A673 (cell line): ENCODE data around the gene RNF8. TPM values are rescaled to one million over a fixed set of nuclear protein-coding genes. Genes with fewer than 3 reads are reported as not detected.
"Not testable (repeated sequence)": the region's sequence is repeated elsewhere in the genome, so short reads cannot be mapped to it uniquely, and the experiment has no call there.

Source experiments
- BruUV-seq: library from RNA; stranded (reverse); fragments of 400-500 nt; replicated peaks from 2 replicates; lab custom pipeline; 2021; lab: Mats Ljungman, UMichigan
- CTCF ChIA-PET: fragments of 300-600 bp; sonication (Branson Sonifier 250); formaldehyde crosslinking; loops from one replicate; lab custom pipeline; 2022; ENCODE audit warnings: antibody characterized with exemption; lab: Charles Lee
- POLR2A ChIA-PET: fragments of 300-600 bp; sonication (Branson Sonifier 250); formaldehyde crosslinking; loops from one replicate; lab custom pipeline; 2022; ENCODE audit warnings: antibody characterized with exemption; ENCODE audit not compliant: low non-redundant PET; lab: Charles Lee
- DNase-seq: peaks from one replicate; pipeline ENCODE4 v3.0.0-alpha.2; 2015; ENCODE audit warnings: low spot score
- H3K27ac ChIP-seq: fragments of 200-600 bp; sonication (generic); 2 replicates; pipeline ENCODE4 v1.5.1; 2016; ENCODE audit warnings: mixed run types, low read depth, mild to moderate bottlenecking, mixed read lengths, antibody characterized with exemption, low read length; ENCODE audit not compliant: poor library complexity, severe bottlenecking
- H3K27me3 ChIP-seq: fragments of 200-600 bp; sonication (generic); replicated peaks from 2 replicates; pipeline ENCODE4 v1.6.1; 2017; ENCODE audit warnings: mixed run types, low read depth, mild to moderate bottlenecking, mixed read lengths, antibody characterized with exemption, low read length; ENCODE audit not compliant: insufficient read depth, poor library complexity
- H3K36me3 ChIP-seq: fragments of 200-600 bp; sonication (generic); 2 replicates; pipeline ENCODE4 v1.6.1; 2016; ENCODE audit warnings: mixed run types, mild to moderate bottlenecking, mixed read lengths, antibody characterized with exemption, low read length; ENCODE audit not compliant: insufficient read depth, poor library complexity, severe bottlenecking
- H3K4me1 ChIP-seq: fragments of 200-600 bp; sonication (generic); 2 replicates; pipeline ENCODE4 v1.6.1; 2017; ENCODE audit warnings: mixed run types, mild to moderate bottlenecking, mixed read lengths, antibody characterized with exemption, low read length; ENCODE audit not compliant: insufficient read depth, poor library complexity, severe bottlenecking
- H3K4me3 ChIP-seq: fragments of 200-600 bp; sonication (generic); 2 replicates; pipeline ENCODE4 v1.5.1; 2016; ENCODE audit warnings: low read depth, mixed run types, mild to moderate bottlenecking, mixed read lengths, low read length; ENCODE audit not compliant: poor library complexity, severe bottlenecking
- H3K9me3 ChIP-seq: fragments of 200-600 bp; sonication (generic); 2 replicates; pipeline ENCODE4 v1.6.1; 2016; ENCODE audit warnings: mixed run types, low read depth, mild to moderate bottlenecking, mixed read lengths, antibody characterized with exemption, low read length; ENCODE audit not compliant: poor library complexity, severe bottlenecking
- EZH2 ChIP-seq: fragments of 200-600 bp; sonication (generic); IDR thresholded peaks from 2 replicates; pipeline ENCODE4 v1.6.1; 2017; ENCODE audit warnings: borderline replicate concordance, low read depth, mild to moderate bottlenecking, mixed read lengths, antibody characterized with exemption, low read length; ENCODE audit not compliant: poor library complexity, severe bottlenecking
- intact Hi-C: fragments of 100-400 bp; cut with micrococcal nuclease; formaldehyde crosslinking; loops from one replicate; pipeline ENCODE4 v1.10.0; 2022; ENCODE audit not compliant: unreplicated experiment
- total RNA-seq: library from RNA; stranded (reverse); gene quantifications from 2 replicates; pipeline ENCODE4 v1.2.3, GENCODE V29; 2021
- TF ChIP-seq, protein P1 (sequence below): fragments of 300-800, 200-600 bp; sonication (generic); conservative IDR thresholded peaks from 2 replicates; pipeline ENCODE4 v1.5.1; 2017; ENCODE audit warnings: low read depth, mild to moderate bottlenecking, antibody characterized with exemption, low read length, moderate library complexity, mixed read lengths

The RNF8 gene
- total RNA-seq, 1 experiment from 2014 or later, result 25.6 TPM

DNA sequence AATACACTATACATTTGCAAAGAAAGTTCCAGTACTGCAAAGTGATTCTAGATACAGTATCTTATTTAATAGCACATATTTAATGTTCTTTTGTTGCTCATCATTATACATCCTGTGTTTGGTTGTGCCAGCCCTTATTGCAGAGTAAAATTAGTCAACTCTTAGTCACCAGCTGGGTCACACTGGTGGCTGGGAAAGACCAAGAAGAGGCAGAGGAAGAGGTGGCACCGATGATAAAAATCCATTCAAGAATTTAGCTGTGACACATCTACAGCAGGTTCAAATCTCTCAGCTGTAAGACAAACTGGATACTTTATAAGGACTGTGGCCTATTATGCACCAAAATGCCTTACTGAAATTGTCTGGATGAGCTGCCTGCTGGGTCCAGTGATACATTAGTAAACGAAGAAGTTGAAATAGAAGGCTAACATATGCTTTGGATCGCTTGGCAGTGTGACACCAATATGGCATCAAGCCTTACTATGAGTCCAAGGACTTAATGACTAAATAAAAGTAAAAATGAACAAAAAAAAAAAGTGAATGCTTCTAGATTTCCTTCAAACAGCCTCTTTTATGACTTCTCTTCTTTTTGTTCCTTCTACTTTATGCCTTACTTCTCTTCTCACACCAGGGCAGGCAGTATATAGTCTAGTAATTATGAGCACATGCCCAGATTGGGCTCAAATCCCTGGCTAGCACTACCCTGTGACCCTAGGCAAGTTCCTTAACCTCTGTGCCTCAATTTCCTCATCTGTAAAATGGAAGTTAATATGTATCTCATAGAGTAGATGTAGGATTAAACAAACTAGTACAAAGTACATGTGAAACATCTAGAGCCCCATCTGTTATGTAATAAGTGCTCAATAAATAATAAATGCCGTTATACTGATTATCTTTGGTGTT is 29.4 kb upstream of the RNF8 start:
- Histone ChIP-seq H3K9me3 (no peaks in the 10 kb centered on the region), H3K36me3 (peaks cover 8% of the 10 kb centered on the region), H3K4me3 (no peak overlapping the region), H3K27ac (no peak overlapping the region), H3K4me1 (peaks cover 10% of the 10 kb centered on the region), H3K27me3 (no peaks in the 10 kb centered on the region)
- no peak for TF ChIP-seq EZH2
- TF ChIP-seq, protein P1, sequence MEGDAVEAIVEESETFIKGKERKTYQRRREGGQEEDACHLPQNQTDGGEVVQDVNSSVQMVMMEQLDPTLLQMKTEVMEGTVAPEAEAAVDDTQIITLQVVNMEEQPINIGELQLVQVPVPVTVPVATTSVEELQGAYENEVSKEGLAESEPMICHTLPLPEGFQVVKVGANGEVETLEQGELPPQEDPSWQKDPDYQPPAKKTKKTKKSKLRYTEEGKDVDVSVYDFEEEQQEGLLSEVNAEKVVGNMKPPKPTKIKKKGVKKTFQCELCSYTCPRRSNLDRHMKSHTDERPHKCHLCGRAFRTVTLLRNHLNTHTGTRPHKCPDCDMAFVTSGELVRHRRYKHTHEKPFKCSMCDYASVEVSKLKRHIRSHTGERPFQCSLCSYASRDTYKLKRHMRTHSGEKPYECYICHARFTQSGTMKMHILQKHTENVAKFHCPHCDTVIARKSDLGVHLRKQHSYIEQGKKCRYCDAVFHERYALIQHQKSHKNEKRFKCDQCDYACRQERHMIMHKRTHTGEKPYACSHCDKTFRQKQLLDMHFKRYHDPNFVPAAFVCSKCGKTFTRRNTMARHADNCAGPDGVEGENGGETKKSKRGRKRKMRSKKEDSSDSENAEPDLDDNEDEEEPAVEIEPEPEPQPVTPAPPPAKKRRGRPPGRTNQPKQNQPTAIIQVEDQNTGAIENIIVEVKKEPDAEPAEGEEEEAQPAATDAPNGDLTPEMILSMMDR, result no peak
- CTCF ChIA-PET, result interaction anchor here (0.6 kb wide), 1 partner anchor 114 kb away, joined by 4 read pairs; no protein-coding TSS in a partner anchor
- POLR2A ChIA-PET, result no interaction called here
- intact Hi-C loops, result loop anchor here (2.0 to 5.0 kb wide), 2 partner anchors 242 to 368 kb away; no protein-coding TSS in a partner anchor
- no TSS peak for BruUV-seq
- DNase-seq, result no peak

DNA sequence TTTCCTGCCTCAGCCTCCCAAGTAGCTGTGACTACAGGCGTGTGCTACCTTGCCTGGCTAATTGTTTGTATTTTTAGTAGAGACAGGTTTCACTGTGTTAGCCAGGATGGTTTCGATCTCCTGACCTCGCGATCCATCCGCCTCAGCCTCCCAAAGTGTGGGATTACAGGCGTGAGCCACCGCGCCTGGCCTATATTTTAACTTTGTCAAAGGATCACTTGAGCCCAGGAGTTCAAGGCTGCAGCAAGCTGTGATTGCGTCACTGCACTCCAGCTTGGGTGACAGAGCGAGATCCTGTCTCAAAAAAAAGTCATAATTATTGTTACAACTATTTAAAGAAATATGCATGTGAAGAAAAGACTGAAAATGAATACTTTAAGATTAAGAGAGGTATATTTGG is 23.4 kb upstream of the RNF8 start:
- H3K4me1 ChIP-seq, H3K36me3 ChIP-seq, H3K9me3 ChIP-seq, H3K4me3 ChIP-seq, intact Hi-C loops, BruUV-seq, CTCF ChIA-PET, H3K27ac ChIP-seq, H3K27me3 ChIP-seq, DNase-seq, POLR2A ChIA-PET: not testable (repeated sequence)

DNA sequence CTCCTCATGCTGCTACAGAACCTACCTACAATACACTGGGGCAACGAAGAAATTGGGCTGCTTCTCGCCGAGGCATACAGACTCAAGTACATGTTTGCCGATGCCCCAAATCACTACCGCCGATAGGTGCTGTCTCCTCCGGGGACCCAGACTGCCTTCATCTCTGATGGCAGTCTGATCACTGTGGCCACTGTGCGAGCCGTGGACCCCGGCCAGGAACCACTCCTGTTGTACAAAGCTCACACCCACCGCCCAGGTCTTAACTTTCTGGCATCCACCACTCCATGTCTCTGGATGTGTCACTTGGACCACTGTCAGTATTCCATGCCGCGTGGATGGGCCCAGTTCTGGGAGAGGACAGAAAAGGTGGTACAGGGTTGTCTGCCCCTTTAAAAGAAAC is 22.7 kb upstream of the RNF8 start:
- no TSS peak for BruUV-seq
- Histone ChIP-seq H3K27ac (no peak overlapping the region), H3K4me3 (no peak overlapping the region), H3K36me3 (no peaks in the 10 kb centered on the region), H3K9me3 (no peaks in the 10 kb centered on the region), H3K4me1 (no peaks in the 10 kb centered on the region), H3K27me3 (no peaks in the 10 kb centered on the region)
- intact Hi-C loops, result no loop called here
- ChIA-PET CTCF (no interaction called here), POLR2A (no interaction called here)
- TF ChIP-seq EZH2, result no peak
- TF ChIP-seq, protein P1, result no peak
- DNase-seq, result no peak
